IPS-18a (cell line): ENCODE data around the gene C2orf81.

ENCODE experiments used
- H3K27ac ChIP-seq: one replicate; pipeline ENCODE4 v1.5.1; 2013; ENCODE audit warnings: low read length
- H3K27me3 ChIP-seq: one replicate; pipeline ENCODE4 v1.6.1; 2013; ENCODE audit warnings: mild to moderate bottlenecking, low read length; ENCODE audit not compliant: control insufficient read depth, insufficient read depth
- H3K36me3 ChIP-seq: one replicate; pipeline ENCODE4 v1.6.1; 2013; ENCODE audit warnings: low read depth, low read length; ENCODE audit not compliant: control insufficient read depth
- H3K4me1 ChIP-seq: one replicate; pipeline ENCODE4 v1.6.1; 2013; ENCODE audit warnings: low read depth, low read length; ENCODE audit not compliant: control insufficient read depth
- H3K4me3 ChIP-seq: one replicate; pipeline ENCODE4 v1.5.1; 2013; ENCODE audit warnings: low read length
- H3K9ac ChIP-seq: one replicate; pipeline ENCODE4 v1.6.1; 2013; ENCODE audit warnings: mild to moderate bottlenecking, low read length, moderate library complexity
- H3K9me3 ChIP-seq: one replicate; pipeline ENCODE4 v1.6.1; 2013; ENCODE audit warnings: low read depth, low read length; ENCODE audit not compliant: control insufficient read depth

C2orf81 gene

GRCh38 chr2:74441170-74441689, 19.8 kb upstream of the C2orf81 start:
- Histone ChIP-seq H3K9ac (peak overlapping the region; percentile 84), H3K36me3 (peaks cover 4% of the 10 kb centered on the region), H3K4me1 (peaks cover 23% of the 10 kb centered on the region), H3K27ac (peak overlapping the region; percentile 54), H3K4me3 (peak overlapping the region; percentile 88), H3K9me3 (no peaks in the 10 kb centered on the region), H3K27me3 (no peaks in the 10 kb centered on the region)

GRCh38 chr2:74440378-74441169, 19.2 kb upstream of the C2orf81 start:
- H3K36me3 ChIP-seq: peaks cover 4% of the 10 kb centered on the region
- H3K9ac ChIP-seq: peak overlapping the region; percentile 84
- peaks cover 23% of the 10 kb centered on the region for H3K4me1 ChIP-seq
- peak overlapping the region; percentile 83 for H3K27ac ChIP-seq
- peak overlapping the region; percentile 88 for H3K4me3 ChIP-seq
- H3K9me3 ChIP-seq: no peaks in the 10 kb centered on the region
- no peaks in the 10 kb centered on the region for H3K27me3 ChIP-seq

GRCh38 chr2:74439803-74440377, 18.5 kb upstream of the C2orf81 start:
- H3K4me1 ChIP-seq: peaks cover 23% of the 10 kb centered on the region
- peaks cover 8% of the 10 kb centered on the region for H3K36me3 ChIP-seq
- H3K4me3 ChIP-seq: peak overlapping the region; percentile 88
- H3K9me3 ChIP-seq: no peaks in the 10 kb centered on the region
- H3K27ac ChIP-seq: no peak overlapping the region
- peak overlapping the region; percentile 84 for H3K9ac ChIP-seq
- H3K27me3 ChIP-seq: no peaks in the 10 kb centered on the region

- H3K4me1 ChIP-seq: peaks cover 23% of the 10 kb centered on the region
- H3K36me3 ChIP-seq: peaks cover 8% of the 10 kb centered on the region
- H3K9ac ChIP-seq: peak overlapping the region; percentile 84
- H3K9me3 ChIP-seq: no peaks in the 10 kb centered on the region
- no peak overlapping the region for H3K27ac ChIP-seq
- no peaks in the 10 kb centered on the region for H3K27me3 ChIP-seq
- peak overlapping the region; percentile 88 for H3K4me3 ChIP-seq
Observed at GRCh38 chr2:74439373-74439772, 18.0 kb upstream of the C2orf81 start.

GRCh38 chr2:74438248-74438647, 16.8 kb upstream of the C2orf81 start:
- Histone ChIP-seq H3K27me3 (no peaks in the 10 kb centered on the region), H3K9ac (no peak overlapping the region), H3K9me3 (no peaks in the 10 kb centered on the region), H3K27ac (no peak overlapping the region), H3K36me3 (peaks cover 8% of the 10 kb centered on the region), H3K4me3 (no peak overlapping the region), H3K4me1 (peaks cover 23% of the 10 kb centered on the region)

- Histone ChIP-seq H3K27ac (no peak overlapping the region), H3K9ac (no peak overlapping the region), H3K4me1 (peaks cover 23% of the 10 kb centered on the region), H3K4me3 (no peak overlapping the region), H3K27me3 (no peaks in the 10 kb centered on the region), H3K9me3 (no peaks in the 10 kb centered on the region), H3K36me3 (peaks cover 9% of the 10 kb centered on the region)
Observed at GRCh38 chr2:74436848-74437695, 15.7 kb upstream of the C2orf81 start.

GRCh38 chr2:74436111-74436805, 14.8 kb upstream of the C2orf81 start:
- no peak overlapping the region for H3K9ac ChIP-seq

GRCh38 chr2:74430502-74430901, 9.1 kb upstream of the C2orf81 start:
- no peak overlapping the region for H3K9ac ChIP-seq
- no peaks in the 10 kb centered on the region for H3K9me3 ChIP-seq
- no peaks in the 10 kb centered on the region for H3K4me1 ChIP-seq
- H3K27ac ChIP-seq: no peak overlapping the region
- H3K36me3 ChIP-seq: peaks cover 68% of the 10 kb centered on the region
- H3K4me3 ChIP-seq: no peak overlapping the region
- H3K27me3 ChIP-seq: no peaks in the 10 kb centered on the region

More at GRCh38 chr2:74436111-74436805, 14.8 kb upstream of the C2orf81 start:
- peaks cover 23% of the 10 kb centered on the region for H3K4me1 ChIP-seq
- H3K27ac ChIP-seq: no peak overlapping the region
- no peak overlapping the region for H3K4me3 ChIP-seq
- H3K36me3 ChIP-seq: peaks cover 17% of the 10 kb centered on the region
- no peaks in the 10 kb centered on the region for H3K27me3 ChIP-seq
- no peaks in the 10 kb centered on the region for H3K9me3 ChIP-seq

- no peaks in the 10 kb centered on the region for H3K4me1 ChIP-seq
- H3K9ac ChIP-seq: no peak overlapping the region
- no peaks in the 10 kb centered on the region for H3K27me3 ChIP-seq
- peaks cover 70% of the 10 kb centered on the region for H3K36me3 ChIP-seq
- no peak overlapping the region for H3K4me3 ChIP-seq
- no peak overlapping the region for H3K27ac ChIP-seq
- no peaks in the 10 kb centered on the region for H3K9me3 ChIP-seq
Observed at GRCh38 chr2:74429487-74430451, 8.3 kb upstream of the C2orf81 start.

- no peaks in the 10 kb centered on the region for H3K9me3 ChIP-seq
- peaks cover 73% of the 10 kb centered on the region for H3K36me3 ChIP-seq
- H3K27me3 ChIP-seq: peaks cover 3% of the 10 kb centered on the region
- H3K9ac ChIP-seq: no peak overlapping the region
- no peaks in the 10 kb centered on the region for H3K4me1 ChIP-seq
- no peak overlapping the region for H3K4me3 ChIP-seq
- H3K27ac ChIP-seq: no peak overlapping the region
Observed at GRCh38 chr2:74428675-74429074, 7.3 kb upstream of the C2orf81 start.
